Memory B cell (primary cell): Measurements from ENCODE around the gene TFEC.
"Not testable (repeated sequence)": the region's sequence is repeated elsewhere in the genome, so short reads cannot be mapped to it uniquely, and the experiment has no call there.

Source experiments
- ATAC-seq: fragments of 150-1000 bp; cut with Tn5 transposase; 2 replicates; pipeline ENCODE4 v1.10.0; 2021; ENCODE audit warnings: low read depth, mild to moderate bottlenecking, moderate library complexity
- DNase-seq, 2 donors: peaks; one replicate each; pipeline ENCODE4 v3.0.0; 2022; ENCODE audit warnings: low spot score in 2 of 2
- H3K27ac Mint-ChIP-seq: one replicate; pipeline ENCODE4 v1.8.0; 2022; ENCODE audit warnings: mild to moderate bottlenecking, moderate library complexity, mixed read lengths
- H3K27me3 Mint-ChIP-seq: one replicate; pipeline ENCODE4 v1.8.0; 2022; ENCODE audit warnings: mixed read lengths
- H3K36me3 Mint-ChIP-seq: one replicate; pipeline ENCODE4 v1.8.0; 2022; ENCODE audit warnings: mild to moderate bottlenecking, mixed read lengths
- H3K4me1 Mint-ChIP-seq: one replicate; pipeline ENCODE4 v1.8.0; 2022; ENCODE audit warnings: mixed read lengths
- H3K4me3 Mint-ChIP-seq: one replicate; pipeline ENCODE4 v1.8.0; 2022; ENCODE audit warnings: mild to moderate bottlenecking, moderate library complexity, mixed read lengths
- H3K9me3 Mint-ChIP-seq: one replicate; pipeline ENCODE4 v1.8.0; 2022; ENCODE audit warnings: mixed read lengths

Gene TFEC, protein sequence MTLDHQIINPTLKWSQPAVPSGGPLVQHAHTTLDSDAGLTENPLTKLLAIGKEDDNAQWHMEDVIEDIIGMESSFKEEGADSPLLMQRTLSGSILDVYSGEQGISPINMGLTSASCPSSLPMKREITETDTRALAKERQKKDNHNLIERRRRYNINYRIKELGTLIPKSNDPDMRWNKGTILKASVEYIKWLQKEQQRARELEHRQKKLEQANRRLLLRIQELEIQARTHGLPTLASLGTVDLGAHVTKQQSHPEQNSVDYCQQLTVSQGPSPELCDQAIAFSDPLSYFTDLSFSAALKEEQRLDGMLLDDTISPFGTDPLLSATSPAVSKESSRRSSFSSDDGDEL

DNA sequence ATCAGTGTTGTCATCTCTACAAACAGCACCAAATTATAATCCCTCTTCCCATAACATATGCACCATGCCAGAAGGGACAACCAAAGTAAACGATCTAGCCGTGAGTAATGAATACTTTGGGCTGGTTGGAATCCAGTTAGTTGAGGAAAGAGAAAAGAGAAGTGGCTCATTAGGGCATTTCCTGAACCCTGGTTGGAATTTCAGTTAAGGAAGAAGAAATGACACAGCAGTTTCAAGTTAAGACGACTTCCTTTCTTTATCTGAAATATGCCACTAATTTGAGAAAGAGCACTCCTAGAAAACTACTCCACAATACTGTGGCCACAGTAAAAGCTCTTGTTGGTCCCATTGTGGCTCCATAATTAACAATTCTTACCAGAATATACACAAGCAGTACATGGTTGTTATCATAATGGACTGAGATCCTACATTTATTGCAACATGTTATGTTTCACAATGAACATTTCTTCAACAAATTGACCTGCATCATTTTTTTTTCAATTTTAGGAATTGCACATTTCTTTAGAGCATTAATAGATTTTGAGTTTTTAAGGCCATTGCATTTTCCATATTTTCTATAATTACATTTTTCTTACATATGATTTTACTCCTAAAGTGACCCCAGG, at the start of gene TFEC:
Gene TFEC, minus strand, starts transcription at position 113 of the 626 bp plus-strand sequence. CDS start 46,322 bp downstream, outside the sequence.
- Mint-ChIP-seq H3K27ac (no peak within 1 kb of the TSS), H3K4me3 (no peak within 1 kb of the TSS), H3K4me1 (peaks cover 19% of the 10 kb centered on the region), H3K9me3 (no peaks in the 10 kb centered on the region), H3K27me3 (no peaks in the 10 kb centered on the region), H3K36me3 (peaks cover 7% of the 10 kb centered on the region)
- DNase-seq: no peak
- ATAC-seq: no peak

- no peak for ATAC-seq
- peaks cover 6% of the 10 kb centered on the region for H3K9me3 Mint-ChIP-seq
Observed at GRCh38 chr7:116075351-116076145, 45.0 kb upstream of the TFEC start.

GRCh38 chr7:116071629-116072028, 41.1 kb upstream of the TFEC start:
- H3K4me1 Mint-ChIP-seq: no peaks in the 10 kb centered on the region
- H3K36me3 Mint-ChIP-seq: peaks cover 11% of the 10 kb centered on the region
- H3K27ac Mint-ChIP-seq: no peak overlapping the region
- H3K9me3 Mint-ChIP-seq: no peaks in the 10 kb centered on the region
- ATAC-seq (no peak), DNase-seq (no peak)
- no peaks in the 10 kb centered on the region for H3K27me3 Mint-ChIP-seq
- H3K4me3 Mint-ChIP-seq: no peak overlapping the region

More at GRCh38 chr7:116075351-116076145, 45.0 kb upstream of the TFEC start:
- DNase-seq: no peak
- H3K4me1 Mint-ChIP-seq: no peaks in the 10 kb centered on the region
- H3K27me3 Mint-ChIP-seq: no peaks in the 10 kb centered on the region
- H3K4me3 Mint-ChIP-seq: no peak overlapping the region
- H3K27ac Mint-ChIP-seq: no peak overlapping the region
- peaks cover 30% of the 10 kb centered on the region for H3K36me3 Mint-ChIP-seq

DNA sequence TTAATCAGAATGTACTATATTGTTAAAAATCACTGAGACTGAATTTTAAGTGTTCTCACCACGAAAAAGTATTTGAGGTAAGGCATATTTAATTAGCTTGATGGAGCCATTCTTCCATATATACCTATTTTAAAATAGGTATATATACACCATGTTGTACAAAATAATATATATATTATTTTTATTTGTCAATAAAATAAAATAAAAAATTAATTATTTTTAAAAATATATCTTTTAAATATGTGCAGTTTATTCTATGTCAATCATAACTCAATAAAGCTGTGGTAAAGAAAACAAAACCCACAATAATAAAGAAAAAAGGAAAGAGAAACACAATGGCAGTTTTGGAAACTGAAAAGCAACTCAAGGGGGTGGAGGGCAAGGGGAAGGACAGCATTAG, 33.6 kb upstream of the TFEC start:
- Mint-ChIP-seq H3K27ac (no peak overlapping the region), H3K27me3 (no peaks in the 10 kb centered on the region), H3K4me1 (no peaks in the 10 kb centered on the region), H3K4me3 (no peak overlapping the region), H3K9me3 (no peaks in the 10 kb centered on the region), H3K36me3 (peaks cover 2% of the 10 kb centered on the region)
- ATAC-seq (no peak), DNase-seq (no peak)

GRCh38 chr7:116062666-116063065, 32.1 kb upstream of the TFEC start:
- Mint-ChIP-seq H3K27ac (no peak overlapping the region), H3K4me1 (no peaks in the 10 kb centered on the region), H3K9me3 (no peaks in the 10 kb centered on the region), H3K4me3 (no peak overlapping the region), H3K36me3 (peaks cover 2% of the 10 kb centered on the region), H3K27me3 (no peaks in the 10 kb centered on the region)
- no peak for DNase-seq
- no peak for ATAC-seq

DNA sequence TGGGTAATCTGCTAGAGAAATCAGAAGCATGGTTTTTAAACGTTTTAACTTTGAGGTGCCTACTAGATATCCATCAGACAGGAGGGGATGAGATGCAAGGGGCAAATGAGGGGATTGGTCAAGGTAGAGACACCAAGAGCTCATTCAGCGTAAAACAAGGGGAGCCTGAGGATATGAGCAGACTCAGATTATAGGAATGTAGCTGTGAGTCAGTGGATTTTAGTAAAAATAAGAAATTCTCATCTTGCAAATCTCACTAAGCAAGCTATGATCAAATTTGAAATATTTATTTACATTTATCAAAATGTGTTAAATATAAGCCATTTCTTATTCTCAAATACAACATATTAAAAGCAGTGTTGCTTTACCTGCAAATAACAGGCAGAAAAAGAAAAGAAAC, 21.4 kb upstream of the TFEC start:
- Mint-ChIP-seq H3K4me3 (no peak overlapping the region), H3K36me3 (peaks cover 18% of the 10 kb centered on the region), H3K27ac (no peak overlapping the region), H3K27me3 (no peaks in the 10 kb centered on the region), H3K4me1 (peaks cover 5% of the 10 kb centered on the region), H3K9me3 (peaks cover 2% of the 10 kb centered on the region)
- ATAC-seq (no peak), DNase-seq (no peak)

DNA sequence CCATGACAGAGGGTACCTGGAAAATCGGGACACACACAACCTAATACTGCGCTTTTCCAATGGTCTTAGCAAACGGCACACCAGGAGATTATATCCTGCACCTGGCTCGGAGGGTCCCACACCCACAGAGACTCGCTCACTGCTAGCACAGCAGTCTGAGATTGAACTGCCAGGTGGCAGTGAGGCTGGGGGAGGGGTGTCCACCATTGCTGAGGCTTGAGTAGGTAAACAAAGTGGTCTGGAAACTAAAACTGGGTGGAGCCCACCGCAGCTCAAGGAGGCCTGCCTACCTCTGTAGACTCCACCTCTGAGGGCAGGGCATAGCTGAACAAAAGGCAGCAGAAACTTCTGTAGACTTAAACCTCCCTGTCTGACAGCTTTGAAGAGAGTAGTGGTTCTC, 16.7 kb upstream of the TFEC start:
- not testable (repeated sequence) for H3K27me3 Mint-ChIP-seq, ATAC-seq, H3K4me1 Mint-ChIP-seq, H3K9me3 Mint-ChIP-seq, DNase-seq, H3K27ac Mint-ChIP-seq, H3K4me3 Mint-ChIP-seq
- H3K36me3 Mint-ChIP-seq: peaks cover 20% of the 10 kb centered on the region

GRCh38 chr7:116045532-116045931, 15.0 kb upstream of the TFEC start:
- no peak overlapping the region for H3K27ac Mint-ChIP-seq

DNA sequence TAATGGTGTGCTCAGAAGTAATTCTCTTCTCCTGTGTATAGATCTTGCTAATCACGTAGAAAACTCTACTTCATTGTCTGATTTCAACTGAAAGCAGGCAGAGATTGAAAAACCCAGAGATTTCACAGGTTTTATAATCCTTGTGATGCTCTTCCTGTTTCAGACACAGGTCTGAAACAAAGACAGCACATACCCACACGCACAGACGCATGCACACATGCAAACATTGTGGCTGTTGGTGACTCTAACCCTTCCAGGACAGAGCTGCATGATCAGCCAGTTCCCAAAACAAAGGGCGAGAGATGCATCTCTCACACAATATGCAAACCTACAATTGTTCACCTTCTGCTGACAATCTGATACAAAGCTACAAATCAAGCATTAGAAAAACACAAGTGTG, 11.1 kb upstream of the TFEC start:
- Mint-ChIP-seq H3K4me3 (no peak overlapping the region), H3K27me3 (no peaks in the 10 kb centered on the region), H3K4me1 (peaks cover 10% of the 10 kb centered on the region), H3K36me3 (peaks cover 8% of the 10 kb centered on the region), H3K9me3 (peaks cover 1% of the 10 kb centered on the region), H3K27ac (peak overlapping the region; percentile 1)
- DNase-seq (no peak), ATAC-seq (peak; percentile 87)

More at GRCh38 chr7:116045532-116045931, 15.0 kb upstream of the TFEC start:
- ATAC-seq (no peak), DNase-seq (no peak)
- Mint-ChIP-seq H3K36me3 (peaks cover 18% of the 10 kb centered on the region), H3K9me3 (peaks cover 4% of the 10 kb centered on the region), H3K27me3 (no peaks in the 10 kb centered on the region), H3K4me3 (no peak overlapping the region), H3K4me1 (peaks cover 7% of the 10 kb centered on the region)

- no peak overlapping the region for H3K27ac Mint-ChIP-seq
- DNase-seq (no peak), ATAC-seq (no peak)
- peaks cover 7% of the 10 kb centered on the region for H3K4me1 Mint-ChIP-seq
- no peak overlapping the region for H3K4me3 Mint-ChIP-seq
- H3K36me3 Mint-ChIP-seq: peaks cover 3% of the 10 kb centered on the region
- no peaks in the 10 kb centered on the region for H3K9me3 Mint-ChIP-seq
- H3K27me3 Mint-ChIP-seq: no peaks in the 10 kb centered on the region
Observed at GRCh38 chr7:116037401-116037800, 6.8 kb upstream of the TFEC start.

- H3K9me3 Mint-ChIP-seq: no peaks in the 10 kb centered on the region
- peaks cover 2% of the 10 kb centered on the region for H3K36me3 Mint-ChIP-seq
- H3K4me3 Mint-ChIP-seq: no peak overlapping the region
- ATAC-seq: no peak
- DNase-seq: no peak
- H3K27me3 Mint-ChIP-seq: no peaks in the 10 kb centered on the region
- peaks cover 7% of the 10 kb centered on the region for H3K4me1 Mint-ChIP-seq
- no peak overlapping the region for H3K27ac Mint-ChIP-seq
Observed at GRCh38 chr7:116034411-116034810, 3.8 kb upstream of the TFEC start.

DNA sequence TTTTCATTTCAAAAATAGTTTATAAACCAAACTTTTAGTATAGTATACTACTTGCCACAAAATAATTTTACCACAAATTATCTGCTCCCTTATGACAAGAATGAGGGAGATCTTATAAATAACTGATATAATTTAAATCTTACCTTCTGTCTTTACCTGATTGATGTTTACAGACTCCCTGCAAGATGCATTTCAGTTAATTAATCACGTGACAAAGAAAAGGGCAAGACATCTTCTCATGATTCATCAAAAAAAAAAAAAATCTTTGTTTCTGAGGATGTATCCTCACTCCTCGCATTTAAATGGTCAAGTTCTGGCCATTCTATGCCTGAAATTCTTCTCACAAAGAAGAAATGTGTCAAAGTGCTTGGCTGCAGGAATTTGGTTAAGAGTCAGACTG, 2.3 kb upstream of the TFEC start:
- Mint-ChIP-seq H3K36me3 (peaks cover 2% of the 10 kb centered on the region), H3K27ac (no peak overlapping the region), H3K4me1 (peaks cover 14% of the 10 kb centered on the region), H3K27me3 (no peaks in the 10 kb centered on the region), H3K4me3 (no peak overlapping the region), H3K9me3 (no peaks in the 10 kb centered on the region)
- ATAC-seq (no peak), DNase-seq (no peak)

DNA sequence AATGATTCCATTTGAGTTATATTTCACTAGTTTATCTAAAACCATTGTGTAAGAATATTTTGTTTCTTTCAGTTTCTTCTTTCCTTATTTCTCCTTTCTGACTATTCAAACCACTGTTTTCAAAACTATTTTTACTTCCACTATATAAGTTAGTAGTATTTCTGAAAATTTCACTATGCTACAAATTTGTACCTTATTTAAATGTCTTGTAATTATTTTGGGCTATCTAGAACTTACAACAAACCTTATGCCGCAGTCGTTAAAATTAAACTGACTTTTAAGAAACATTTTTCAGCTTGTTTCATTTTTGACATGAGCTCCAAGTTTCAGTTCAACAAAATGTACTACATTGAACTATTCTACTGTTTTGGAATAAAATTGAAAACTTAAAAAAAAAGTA, 1.8 kb downstream of the TFEC start:
- ATAC-seq (no peak), DNase-seq (no peak)
- peaks cover 19% of the 10 kb centered on the region for H3K4me1 Mint-ChIP-seq
- H3K9me3 Mint-ChIP-seq: no peaks in the 10 kb centered on the region
- peaks cover 7% of the 10 kb centered on the region for H3K36me3 Mint-ChIP-seq
- no peaks in the 10 kb centered on the region for H3K27me3 Mint-ChIP-seq
- no peak overlapping the region for H3K27ac Mint-ChIP-seq
- H3K4me3 Mint-ChIP-seq: peak overlapping the region; percentile 11

DNA sequence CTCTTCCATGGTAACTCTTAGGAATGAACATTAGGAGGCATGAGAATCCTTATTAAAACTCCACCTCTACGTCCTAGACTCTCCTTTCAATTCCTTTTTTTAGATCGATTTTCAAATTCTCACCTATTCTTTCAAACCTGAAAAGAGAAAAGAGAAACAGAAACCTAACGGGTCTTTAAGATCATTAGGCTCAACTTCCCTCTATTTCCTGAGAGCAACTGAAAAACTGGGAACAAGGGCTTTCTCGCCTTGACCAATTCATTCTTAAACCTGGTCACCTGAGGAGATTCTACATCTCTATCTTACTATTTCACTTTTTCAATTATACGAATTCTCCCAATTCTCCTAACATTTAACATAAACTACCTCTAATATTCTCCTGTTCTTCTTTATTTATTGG, 2.8 kb downstream of the TFEC start:
- Mint-ChIP-seq H3K4me3 (no peak overlapping the region), H3K4me1 (peaks cover 19% of the 10 kb centered on the region), H3K9me3 (no peaks in the 10 kb centered on the region), H3K27ac (no peak overlapping the region), H3K27me3 (no peaks in the 10 kb centered on the region), H3K36me3 (peaks cover 7% of the 10 kb centered on the region)
- no peak for DNase-seq
- ATAC-seq: no peak
